Renal cortical epithelial cell (primary cell): ENCODE data around the gene SNTN. TPM values are rescaled to one million over a fixed set of nuclear protein-coding genes. Genes with fewer than 3 reads are reported as not detected.

Experiments
- DNase-seq: peaks from one replicate; pipeline ENCODE4 v3.0.0-alpha.2; 2011; ENCODE audit warnings: low read depth
- total RNA-seq: library from RNA; depleted of rRNA; stranded (reverse); fragments of >200 nt; gene quantifications from 2 replicates; pipeline ENCODE4 v1.2.3, GENCODE V29; 2014

Gene SNTN
- total RNA-seq, 1 donor from 2014 or later: not detected

GRCh38 chr3:63673111-63673510, 20.6 kb downstream of the SNTN start:
- DNase-seq: no peak

- DNase-seq: no peak
These were observed 22.1 kb downstream of the SNTN start for GRCh38 chr3:63674586-63674985.

- DNase-seq: peak; percentile 23
These were observed 26.7 kb downstream of the SNTN start for GRCh38 chr3:63679186-63679585.

GRCh38 chr3:63684081-63684480, 31.6 kb downstream of the SNTN start:
- DNase-seq: no peak

- DNase-seq: no peak
These were observed 32.9 kb downstream of the SNTN start for GRCh38 chr3:63685340-63685739.

GRCh38 chr3:63687278-63688225, 35.1 kb downstream of the SNTN start:
- DNase-seq: peak; percentile 21

- no peak for DNase-seq
These were observed 36.8 kb downstream of the SNTN start for GRCh38 chr3:63689285-63689684.

- DNase-seq: no peak
These were observed 40.9 kb downstream of the SNTN start for GRCh38 chr3:63693351-63693750.

GRCh38 chr3:63705092-63705645, 52.7 kb downstream of the SNTN start:
- no peak for DNase-seq

GRCh38 chr3:63706321-63707085, 54.0 kb downstream of the SNTN start:
- peak; percentile 90 for DNase-seq

- DNase-seq: peak; percentile 11
These were observed 55.3 kb downstream of the SNTN start for GRCh38 chr3:63707731-63708130.

GRCh38 chr3:63709576-63709975, 57.1 kb downstream of the SNTN start:
- no peak for DNase-seq

Other genes starting within 250 kb of the SNTN start
- gene C3orf49, start 166.6 kb downstream of the SNTN start, total RNA-seq: not detected in 2 replicates
- gene THOC7, start 211.1 kb downstream of the SNTN start, total RNA-seq: 68.6 and 103 TPM in 2 replicates
- 8.2 and 14.5 TPM in 2 replicates for gene ATXN7, start 211.2 kb downstream of the SNTN start, total RNA-seq